K562 (cell line): ENCODE results near the gene CALML6. TPM values are rescaled to one million over a fixed set of nuclear protein-coding genes. Genes with fewer than 3 reads are reported as not detected.

Experiments used
- ARID1B ChIP-seq: fragments of 450-650 bp; IDR thresholded peaks from 2 replicates; pipeline ENCODE4 v1.6.1; 2016; ENCODE audit warnings: antibody characterized with exemption, mild to moderate bottlenecking, inconsistent platforms
- ARNT ChIP-seq, 2 experiments: fragments of 450-650 bp; IDR thresholded peaks; 2 replicates each; pipeline ENCODE4 v1.6.1; 2016; ENCODE audit warnings: mild to moderate bottlenecking in 1 of 2
- BCLAF1 ChIP-seq, 2 experiments: fragments of 450-650 bp in 1 of 2; IDR thresholded peaks; 2 replicates each; pipeline ENCODE4 v1.6.1; 2011 to 2017; ENCODE audit warnings: low read depth in 2 of 2, antibody characterized with exemption in 1 of 2, borderline replicate concordance in 1 of 2, low read length in 1 of 2, mild to moderate bottlenecking in 1 of 2, mixed read lengths in 1 of 2; ENCODE audit not compliant: control insufficient read depth in 1 of 2
- CBX3 ChIP-seq, 2 experiments: IDR thresholded peaks; 1 replicate in 1 of 2; 2 replicates in 1 of 2; pipeline ENCODE4 v1.6.1; 2012; ENCODE audit warnings: inconsistent platforms in 2 of 2, low read length in 2 of 2, borderline replicate concordance in 1 of 2, control low read depth in 1 of 2
- CREB1 ChIP-seq, 2 experiments: sonication (generic) in 1 of 2; formaldehyde crosslinking in 1 of 2; IDR thresholded peaks; 2 replicates each; pipeline versions ENCODE4 v1.6.1 to v1.8.0; 2012 to 2022; ENCODE audit warnings: inconsistent platforms in 1 of 2, mild to moderate bottlenecking in 1 of 2, missing genetic modification reagents in 1 of 2, moderate library complexity in 1 of 2
- DEAF1 ChIP-seq: fragments of 450-650 bp; formaldehyde crosslinking; IDR thresholded peaks from 2 replicates; pipeline ENCODE4 v1.4.0; 2020; ENCODE audit warnings: mild to moderate bottlenecking, moderate library complexity
- EP300 ChIP-seq: IDR thresholded peaks from 2 replicates; pipeline ENCODE4 v1.6.1; 2012; ENCODE audit warnings: low read length, improper control_type of control experiment
- FOXA1 ChIP-seq: fragments of 450-650 bp; IDR thresholded peaks from 2 replicates; pipeline ENCODE4 v1.6.1; 2016; ENCODE audit warnings: mild to moderate bottlenecking, borderline replicate concordance
- GATAD2A ChIP-seq: fragments of 450-650 bp; IDR thresholded peaks from 2 replicates; pipeline ENCODE4 v1.6.1; 2017
- HEY1 ChIP-seq: fragments of 250-450 bp; sonication (Bioruptor Pico); IDR thresholded peaks from 2 replicates; pipeline ENCODE4 v1.5.0; 2020; ENCODE audit warnings: mild to moderate bottlenecking, moderate library complexity, borderline replicate concordance
- KAT7 ChIP-seq: sonication (generic); formaldehyde crosslinking; IDR thresholded peaks from 2 replicates; pipeline ENCODE4 v1.8.0; 2022; ENCODE audit warnings: missing genetic modification reagents, mild to moderate bottlenecking, borderline replicate concordance
- L3MBTL2 ChIP-seq: fragments of 450-650 bp; IDR thresholded peaks from 2 replicates; pipeline ENCODE4 v1.6.1; 2016; ENCODE audit warnings: mild to moderate bottlenecking, moderate library complexity
- PURB ChIP-seq: sonication (generic); formaldehyde crosslinking; IDR thresholded peaks from 2 replicates; pipeline ENCODE4 v1.9.0; 2021; ENCODE audit warnings: low read depth, mild to moderate bottlenecking, missing genetic modification reagents
- RCOR1 ChIP-seq, 2 experiments: IDR thresholded peaks; 2 replicates each; pipeline ENCODE4 v1.6.1; 2012; ENCODE audit warnings: low read depth in 2 of 2, low read length in 2 of 2, borderline replicate concordance in 1 of 2, improper control_type of control experiment in 1 of 2
- SMARCE1 ChIP-seq: fragments of 450-650 bp; IDR thresholded peaks from 2 replicates; pipeline ENCODE4 v1.7.1; 2016; ENCODE audit warnings: mild to moderate bottlenecking
- SNIP1 ChIP-seq: fragments of 450-650 bp; IDR thresholded peaks from 2 replicates; pipeline ENCODE4 v1.7.1; 2017; ENCODE audit warnings: low read depth, mild to moderate bottlenecking
- TARDBP ChIP-seq: fragments of 450-650 bp; IDR thresholded peaks from 2 replicates; pipeline ENCODE4 v1.6.1; 2016
- TRIM24 ChIP-seq, 2 experiments: fragments of 450-650 bp; IDR thresholded peaks; 2 replicates each; pipeline ENCODE4 v1.6.1; 2016
- TSC22D4 ChIP-seq: fragments of 450-650 bp; IDR thresholded peaks from 2 replicates; pipeline ENCODE4 v1.6.1; 2016; ENCODE audit warnings: missing genetic modification characterization, missing biosample characterization, control low read depth
- ZBTB5 ChIP-seq: fragments of 450-650 bp; IDR thresholded peaks from 2 replicates; pipeline ENCODE4 v1.6.1; 2017; ENCODE audit warnings: antibody characterized with exemption
- ZC3H11A ChIP-seq: IDR thresholded peaks from 2 replicates; pipeline ENCODE4 v1.6.1; 2012; ENCODE audit warnings: low read depth, low read length, improper control_type of control experiment
- ZKSCAN3 ChIP-seq: fragments of 250-450 bp; sonication (Bioruptor Pico); IDR thresholded peaks from 2 replicates; pipeline ENCODE4 v1.4.0; 2020
- ZNF76 ChIP-seq: fragments of 250-450 bp; sonication (Bioruptor Pico); IDR thresholded peaks from 2 replicates; pipeline ENCODE4 v1.4.0; 2020; ENCODE audit warnings: mild to moderate bottlenecking, moderate library complexity, borderline replicate concordance
- polyA plus RNA-seq, 8 experiments: library from polyadenylated mRNA; depleted of rRNA in 4 of 8; stranded (reverse) in 5 of 8; unstranded in 3 of 8; fragments of >200 nt; fragmentation: Nextera tagmentation in 2 of 8; fragmentation: Illumina TruSeq in 1 of 8; extraction: Ambion mirVana in 2 of 8; extraction: Trizol in 1 of 8; gene quantifications; 2 replicates each; pipeline versions ENCODE4 v1.2.1 to v1.2.3, GENCODE V29; 2011 to 2014; ENCODE audit warnings: inconsistent platforms in 1 of 8, missing spikeins in 1 of 8
- total RNA-seq, 7 experiments: library from RNA; depleted of rRNA in 6 of 7; stranded (reverse); fragments of >200 nt in 6 of 7; fragmentation: Illumina TruSeq in 2 of 7; extraction: Trizol in 2 of 7; gene quantifications; 2 replicates each; pipeline versions ENCODE4 v1.2.1 to v1.2.3, GENCODE V29; 2011 to 2021; ENCODE audit warnings: low replicate concordance in 1 of 7

CALML6 gene
- total and polyA plus RNA-seq, 9 of the 15 experiments (the other 6 are each of a cell fraction or from before 2014, with no cell fraction given), result 0.14 TPM; not detected in 8

- TF ChIP-seq CREB1 (IDR thresholded peaks at IDR 0.05), result peak; percentile 24; the same call in 1 of the 2 replicates
- TF ChIP-seq CREB1 (CRISPR knock-in tag; IDR thresholded peaks at IDR 0.05), result no peak
- TF ChIP-seq ZKSCAN3 (CRISPR knock-in tag), result no peak
- no peak for TF ChIP-seq FOXA1
- peak in 1 of 2 experiments; percentile 39; a peak in 1 of 3 replicates for TF ChIP-seq CBX3 (IDR thresholded peaks at IDR 0.05; ENCODE audit: borderline replicate concordance in 1 of 2, low read length in 2 of 2)
- TF ChIP-seq L3MBTL2, result no peak
- no peak for TF ChIP-seq TSC22D4 (tag)
- no peak for TF ChIP-seq KAT7 (CRISPR knock-in tag)
- TF ChIP-seq TRIM24 (IDR thresholded peaks at IDR 0.05), result peak; percentile 47 to 78
- no peak for TF ChIP-seq DEAF1 (CRISPR knock-in tag)
- no peak for TF ChIP-seq ZBTB5
- TF ChIP-seq SMARCE1, result peak; percentile 91
- TF ChIP-seq ZNF76 (CRISPR knock-in tag), result no peak
- TF ChIP-seq TARDBP, result peak; percentile 59; the same call in 1 of the 2 replicates
- peak; percentile 93 for TF ChIP-seq ARID1B
- TF ChIP-seq BCLAF1 (IDR thresholded peaks at IDR 0.05; ENCODE audit: borderline replicate concordance in 1 of 2, control insufficient read depth in 1 of 2, low read depth in 2 of 2, low read length in 1 of 2), result no peak
- TF ChIP-seq ARNT (IDR thresholded peaks at IDR 0.05), result 0 out of 4 replicates have a peak, but pooled peaks have one; percentile 54 to 69
- peak; percentile 77 for TF ChIP-seq EP300
- TF ChIP-seq HEY1 (CRISPR knock-in tag), result no peak
- TF ChIP-seq ZC3H11A, result no peak
- no peak for TF ChIP-seq SNIP1
- peak; percentile 87 to 99; a peak in 3 of 4 replicates for TF ChIP-seq RCOR1 (IDR thresholded peaks at IDR 0.05; ENCODE audit: borderline replicate concordance in 1 of 2, low read depth in 2 of 2, low read length in 2 of 2)
- TF ChIP-seq PURB (CRISPR knock-in tag), result no peak
- no peak for TF ChIP-seq GATAD2A
These were observed 31.8 kb upstream of the CALML6 start (continued) for GRCh38 chr1:1883092-1883873.
